ENCODE measurements around the gene RUFY1. TPM values are rescaled to one million over a fixed set of nuclear protein-coding genes. Genes with fewer than 3 reads are reported as not detected.

RUFY1 gene
- total RNA-seq, 4 donors from 2014 or later: 37.7 to 98.5 (median 52.7) TPM

DNA sequence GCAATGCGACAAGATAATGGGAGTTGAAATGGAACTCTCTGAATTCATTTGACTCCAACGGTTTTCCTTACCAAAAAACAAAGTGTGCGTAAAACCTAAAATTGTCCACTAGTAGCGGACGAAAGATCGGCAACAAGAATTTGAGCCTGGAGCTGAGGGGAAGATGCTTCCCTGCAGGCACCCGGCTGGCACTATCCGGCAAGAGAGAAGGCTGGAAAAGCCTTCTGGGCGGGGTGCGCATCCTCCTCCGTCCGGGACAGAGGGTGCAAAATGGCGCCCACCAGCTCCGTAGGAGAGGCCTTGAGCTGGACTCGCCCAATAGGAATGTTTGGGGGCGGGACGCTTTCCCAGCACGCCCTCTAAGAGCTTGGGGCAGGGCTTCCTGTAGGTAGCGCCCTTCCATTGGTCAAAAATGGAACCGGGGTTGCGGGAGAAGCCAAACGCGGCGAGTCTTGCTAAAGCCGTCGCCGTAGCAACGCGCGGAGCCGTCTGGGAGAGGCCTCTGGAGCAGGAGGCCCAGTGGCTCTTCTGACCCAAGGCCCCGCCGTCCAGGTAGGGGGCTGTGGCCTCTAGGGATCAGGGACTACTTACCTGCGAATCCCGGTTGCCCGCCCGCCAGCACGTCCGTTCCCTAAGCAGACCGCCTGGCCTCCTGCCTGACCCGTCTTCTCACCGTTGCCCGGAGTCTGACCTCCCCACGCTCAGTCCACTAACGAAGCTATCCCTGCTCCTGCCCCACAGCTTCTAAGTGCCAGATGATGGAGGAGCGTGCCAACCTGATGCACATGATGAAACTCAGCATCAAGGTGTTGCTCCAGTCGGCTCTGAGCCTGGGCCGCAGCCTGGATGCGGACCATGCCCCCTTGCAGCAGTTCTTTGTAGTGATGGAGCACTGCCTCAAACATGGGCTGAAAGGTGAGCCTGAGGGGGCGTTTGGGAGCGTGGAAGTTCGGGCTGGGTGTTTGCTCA, 9.2 kb downstream of the RUFY1 start:
- peak overlapping the region; percentile 39 to 53 (median 46) for H3K4me3 ChIP-seq
- DNase-seq: peak; percentile 98
- 6 to 10% methylated on average over 7 to 37 of the region's 52 CpGs for WGBS, 2 donors (ENCODE audit: low coverage in 1 of 2)
- peak overlapping the region; percentile 83 to 89 (median 88) for H3K27ac ChIP-seq
- no peaks in the 10 kb centered on the region for H3K27me3 ChIP-seq
- in situ Hi-C loops (cut with MboI; ENCODE audit: low pct_ligation_motif_present in 1 of 4, low pct_unique_long_range_greater_than_20kb in 1 of 4, low sequenced_read_pairs in 3 of 4) (no loop called here), intact Hi-C loops (cut with DNase I; ENCODE audit: low total_unique reads) (no loop called here)
- peaks cover 4 to 17% (median 14%) of the 10 kb centered on the region in 4 donors for H3K4me1 ChIP-seq
- peaks cover 0 to 21% (median 7%) of the 10 kb centered on the region in 4 donors for H3K36me3 ChIP-seq
- TF ChIP-seq POLR2A (IDR thresholded peaks at IDR 0.05) (peak; percentile 87), CTCF (IDR thresholded peaks at IDR 0.05) (peak in 1 of 5 experiments; percentile 11), POLR2AphosphoS5 (IDR thresholded peaks at IDR 0.05) (peak; percentile 94 to 95 (median 94)), EP300 (IDR thresholded peaks at IDR 0.05; ENCODE audit: low read depth) (no peak)
- H3K9me3 ChIP-seq: no peaks in the 10 kb centered on the region

DNA sequence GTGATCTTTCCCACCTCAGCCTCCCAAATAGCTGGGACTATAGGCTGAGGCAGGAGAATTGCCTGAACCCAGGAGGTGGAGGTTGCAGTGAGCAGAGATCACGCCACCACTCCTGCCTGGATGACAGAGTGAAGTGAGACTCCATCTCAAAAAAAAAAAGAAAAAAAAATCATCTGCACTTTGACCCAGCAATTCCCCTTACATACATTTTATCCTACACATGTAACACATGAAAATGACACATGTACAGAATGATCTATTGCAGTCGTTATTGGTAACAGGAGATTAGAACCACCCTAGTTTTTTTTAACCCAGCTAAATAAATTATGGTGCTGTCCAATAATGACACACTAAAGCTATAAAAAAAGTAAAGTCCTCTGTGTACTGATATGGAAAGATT, 14.2 kb downstream of the RUFY1 start:
- Histone ChIP-seq H3K27ac (no peak overlapping the region), H3K36me3 (peaks cover 0 to 54% (median 18%) of the 10 kb centered on the region in 4 donors)

GRCh38 chr5:179568721-179569120, 18.4 kb downstream of the RUFY1 start:
- in situ Hi-C loops (cut with MboI; ENCODE audit: low pct_ligation_motif_present in 1 of 4, low pct_unique_long_range_greater_than_20kb in 1 of 4, low sequenced_read_pairs in 3 of 4) (no loop called here), intact Hi-C loops (cut with DNase I; ENCODE audit: low total_unique reads) (no loop called here)
- TF ChIP-seq POLR2AphosphoS5 (IDR thresholded peaks at IDR 0.05) (no peak), POLR2A (IDR thresholded peaks at IDR 0.05) (no peak), EP300 (IDR thresholded peaks at IDR 0.05; ENCODE audit: low read depth) (no peak), CTCF (IDR thresholded peaks at IDR 0.05) (no peak)
- H3K27ac ChIP-seq: no peak overlapping the region
- H3K4me1 ChIP-seq: no peaks in the 10 kb centered on the region
- H3K27me3 ChIP-seq: no peaks in the 10 kb centered on the region
- no peak overlapping the region for H3K4me3 ChIP-seq
- H3K36me3 ChIP-seq: peaks cover 0 to 56% (median 19%) of the 10 kb centered on the region in 4 donors
- no peak for DNase-seq
- WGBS, 2 donors (ENCODE audit: low coverage in 1 of 2): 69 to 73% methylated on average over 7 of the region's 7 CpGs
- no peaks in the 10 kb centered on the region for H3K9me3 ChIP-seq

More for the DNA sequence above, 14.2 kb downstream of the RUFY1 start:
- WGBS, 2 donors (ENCODE audit: low coverage in 1 of 2): 67 to 77% methylated on average over 2 of the region's 2 CpGs
- no peak overlapping the region for H3K4me3 ChIP-seq
- no peaks in the 10 kb centered on the region for H3K9me3 ChIP-seq
- in situ Hi-C loops (cut with MboI; ENCODE audit: low pct_ligation_motif_present in 1 of 4, low pct_unique_long_range_greater_than_20kb in 1 of 4, low sequenced_read_pairs in 3 of 4): no loop called here
- H3K4me1 ChIP-seq: peaks cover 4 to 6% (median 5%) of the 10 kb centered on the region in 4 donors
- no peak for TF ChIP-seq POLR2AphosphoS5 (IDR thresholded peaks at IDR 0.05)
- TF ChIP-seq CTCF (IDR thresholded peaks at IDR 0.05): no peak
- no peak for TF ChIP-seq POLR2A (IDR thresholded peaks at IDR 0.05)
- TF ChIP-seq EP300 (IDR thresholded peaks at IDR 0.05; ENCODE audit: low read depth): no peak
- DNase-seq: no peak
- H3K27me3 ChIP-seq: no peaks in the 10 kb centered on the region
- intact Hi-C loops (cut with DNase I; ENCODE audit: low total_unique reads): no loop called here

GRCh38 chr5:179572386-179572785, 22.0 kb downstream of the RUFY1 start:
- Histone ChIP-seq H3K9me3 (no peaks in the 10 kb centered on the region), H3K36me3 (peaks cover 0 to 61% (median 23%) of the 10 kb centered on the region in 4 donors), H3K27me3 (no peaks in the 10 kb centered on the region), H3K4me1 (no peaks in the 10 kb centered on the region), H3K27ac (no peak overlapping the region), H3K4me3 (no peak overlapping the region)
- in situ Hi-C loops (cut with MboI; ENCODE audit: low pct_ligation_motif_present in 1 of 4, low pct_unique_long_range_greater_than_20kb in 1 of 4, low sequenced_read_pairs in 3 of 4) (no loop called here), intact Hi-C loops (cut with DNase I; ENCODE audit: low total_unique reads) (no loop called here)
- DNase-seq: no peak
- WGBS, 2 donors (ENCODE audit: low coverage in 1 of 2): 86% methylated on average over 8 of the region's 8 CpGs; no CpG with 5 or more reads in 1 of the 2 donors
- no peak for TF ChIP-seq EP300 (IDR thresholded peaks at IDR 0.05; ENCODE audit: low read depth)
- no peak for TF ChIP-seq POLR2AphosphoS5 (IDR thresholded peaks at IDR 0.05)
- no peak for TF ChIP-seq CTCF (IDR thresholded peaks at IDR 0.05)
- no peak for TF ChIP-seq POLR2A (IDR thresholded peaks at IDR 0.05)

Data from transverse colon (tissue), 4 donors.